ENCODE results near the gene NEDD4L. TPM values are rescaled to one million over a fixed set of nuclear protein-coding genes. Genes with fewer than 3 reads are reported as not detected.

The NEDD4L gene
- total and polyA plus RNA-seq, 4 donors = 40.2 to 308 (median 148) TPM

- WGBS, 2 donors = 75 to 88% methylated on average over 6 of the region's 6 CpGs
- Histone ChIP-seq H3K4me1 (ENCODE audit: control insufficient read depth in 5 of 5, insufficient read depth in 5 of 5, low read length in 5 of 5) (peaks cover 4 to 26% (median 13%) of the 10 kb centered on the region in 5 donors), H3K27ac (ENCODE audit: low read depth in 1 of 2, low read length in 1 of 2) (peak overlapping the region; percentile 69 to 91), H3K9me3 (ENCODE audit: control insufficient read depth in 4 of 4, insufficient read depth in 3 of 4, low read length in 3 of 4) (no peaks in the 10 kb centered on the region), H3K36me3 (ENCODE audit: control insufficient read depth in 4 of 4, insufficient read depth in 4 of 4, low read length in 4 of 4) (no peaks in the 10 kb centered on the region), H3K4me3 (no peak overlapping the region), H3K27me3 (ENCODE audit: control insufficient read depth in 3 of 3, insufficient read depth in 3 of 3, low read length in 2 of 3) (no peaks in the 10 kb centered on the region), H3K9ac (ENCODE audit: insufficient read depth in 1 of 2, low read length in 2 of 2) (no peak overlapping the region)
- DNase-seq (no peak), ATAC-seq (ENCODE audit: insufficient read depth, low FRiP score) (no peak)
- TF ChIP-seq CTCF (IDR thresholded peaks at IDR 0.05; ENCODE audit: control extremely low read depth, extremely low read depth) = no peak
These were observed 240.8 kb downstream of the NEDD4L start for GRCh38 chr18:58284699-58285448.

GRCh38 chr18:58285449-58286130 is 241.6 kb downstream of the NEDD4L start:
- no peaks in the 10 kb centered on the region for H3K36me3 ChIP-seq (ENCODE audit: control insufficient read depth in 4 of 4, insufficient read depth in 4 of 4, low read length in 4 of 4)
- ATAC-seq (ENCODE audit: insufficient read depth, low FRiP score) = peak; percentile 50
- H3K4me1 ChIP-seq (ENCODE audit: control insufficient read depth in 5 of 5, insufficient read depth in 5 of 5, low read length in 5 of 5) = peaks cover 4 to 27% (median 16%) of the 10 kb centered on the region in 5 donors
- TF ChIP-seq CTCF (IDR thresholded peaks at IDR 0.05; ENCODE audit: control extremely low read depth, extremely low read depth) = no peak
- H3K9ac ChIP-seq (ENCODE audit: insufficient read depth in 1 of 2, low read length in 2 of 2) = no peak overlapping the region
- no peaks in the 10 kb centered on the region for H3K9me3 ChIP-seq (ENCODE audit: control insufficient read depth in 4 of 4, insufficient read depth in 3 of 4, low read length in 3 of 4)
- no peak overlapping the region for H3K4me3 ChIP-seq
- peak overlapping the region; percentile 69 to 91 for H3K27ac ChIP-seq (ENCODE audit: low read depth in 1 of 2, low read length in 1 of 2)
- no peak for DNase-seq
- no peaks in the 10 kb centered on the region for H3K27me3 ChIP-seq (ENCODE audit: control insufficient read depth in 3 of 3, insufficient read depth in 3 of 3, low read length in 2 of 3)
- 70 to 78% methylated on average over 4 of the region's 4 CpGs for WGBS, 2 donors

- ATAC-seq (ENCODE audit: insufficient read depth, low FRiP score) = no peak
- no peak for DNase-seq
- no peak overlapping the region for H3K9ac ChIP-seq (ENCODE audit: insufficient read depth in 1 of 2, low read length in 2 of 2)
These were observed 242.8 kb downstream of the NEDD4L start for GRCh38 chr18:58286632-58287352.

More at GRCh38 chr18:58286632-58287352, 242.8 kb downstream of the NEDD4L start:
- Histone ChIP-seq H3K36me3 (ENCODE audit: control insufficient read depth in 4 of 4, insufficient read depth in 4 of 4, low read length in 4 of 4) (no peaks in the 10 kb centered on the region), H3K27me3 (ENCODE audit: control insufficient read depth in 3 of 3, insufficient read depth in 3 of 3, low read length in 2 of 3) (no peaks in the 10 kb centered on the region), H3K4me3 (no peak overlapping the region), H3K27ac (ENCODE audit: low read depth in 1 of 2, low read length in 1 of 2) (peak overlapping the region; percentile 67 to 71), H3K9me3 (ENCODE audit: control insufficient read depth in 4 of 4, insufficient read depth in 3 of 4, low read length in 3 of 4) (no peaks in the 10 kb centered on the region), H3K4me1 (ENCODE audit: control insufficient read depth in 5 of 5, insufficient read depth in 5 of 5, low read length in 5 of 5) (peaks cover 4 to 33% (median 16%) of the 10 kb centered on the region in 5 donors)
- WGBS, 2 donors = 65 to 77% methylated on average over 4 of the region's 4 CpGs
- TF ChIP-seq CTCF (IDR thresholded peaks at IDR 0.05; ENCODE audit: control extremely low read depth, extremely low read depth) = no peak

Data from lung (tissue), 12 donors.